Left ventricle myocardium inferior (tissue), 1 donor: Measurements from ENCODE around the gene PTPRM. TPM values are rescaled to one million over a fixed set of nuclear protein-coding genes. Genes with fewer than 3 reads are reported as not detected.

Experiments
- DNase-seq: peaks from one replicate; pipeline ENCODE4 v3.0.0-alpha.2; 2020
- H3K27ac ChIP-seq: fragments of 200-600 bp; replicated peaks from 2 replicates; pipeline ENCODE4 v1.8.0; 2021
- H3K27me3 ChIP-seq: fragments of 200-600 bp; 2 replicates; pipeline ENCODE4 v1.8.0; 2021; ENCODE audit warnings: low read depth
- H3K36me3 ChIP-seq: fragments of 200-600 bp; 2 replicates; pipeline ENCODE4 v1.8.0; 2021
- H3K4me1 ChIP-seq: fragments of 200-600 bp; 2 replicates; pipeline ENCODE4 v1.8.0; 2021
- H3K4me3 ChIP-seq: fragments of 200-600 bp; 2 replicates; pipeline ENCODE4 v1.8.0; 2021; ENCODE audit warnings: mild to moderate bottlenecking, moderate library complexity
- H3K9me3 ChIP-seq: fragments of 200-600 bp; replicated peaks from 2 replicates; pipeline ENCODE4 v1.8.0; 2021
- intact Hi-C: fragments of 100-400 bp; cut with micrococcal nuclease; formaldehyde crosslinking; loops from one replicate; pipeline ENCODE4 v1.11.0; 2022
- total RNA-seq: library from RNA; stranded (reverse); fragmentation: NEBNext Ultra II Directional; extraction: Animal tissue kit (Norgen Biotek cat#: 25700); gene quantifications from one replicate; pipeline ENCODE4 v1.2.1, GENCODE V29; 2021
- TF ChIP-seq, protein P1 (sequence below): fragments of 200-600 bp; IDR thresholded peaks from 2 replicates; pipeline ENCODE4 v1.8.0; 2021; ENCODE audit warnings: antibody characterized with exemption, mild to moderate bottlenecking, borderline replicate concordance
- donor health status: DM: no; HTN: yes; CAD: no; lungs with severe emphysema.

Gene PTPRM
- total RNA-seq, 1 donor from 2014 or later = 132 TPM

DNA sequence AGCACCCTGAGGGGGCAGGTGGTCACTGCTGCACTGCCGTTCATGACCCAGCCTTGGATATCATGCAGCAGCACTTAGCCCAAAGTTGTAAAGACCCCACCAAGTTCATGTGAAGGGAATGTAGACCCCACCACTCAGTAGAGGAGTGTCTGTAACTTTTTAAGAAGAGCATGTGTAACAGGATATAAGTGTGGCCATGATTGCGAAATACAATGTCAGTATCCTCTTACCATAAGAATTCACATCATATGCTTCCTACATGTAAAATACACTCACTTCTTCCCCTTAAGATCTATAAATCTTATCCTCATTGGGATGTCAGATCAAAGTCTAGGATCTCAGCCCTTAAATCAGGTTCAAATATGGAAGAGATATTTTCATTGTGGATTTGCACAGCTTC, 276.9 kb downstream of the PTPRM start:
- no peak overlapping the region for H3K4me3 ChIP-seq

DNA sequence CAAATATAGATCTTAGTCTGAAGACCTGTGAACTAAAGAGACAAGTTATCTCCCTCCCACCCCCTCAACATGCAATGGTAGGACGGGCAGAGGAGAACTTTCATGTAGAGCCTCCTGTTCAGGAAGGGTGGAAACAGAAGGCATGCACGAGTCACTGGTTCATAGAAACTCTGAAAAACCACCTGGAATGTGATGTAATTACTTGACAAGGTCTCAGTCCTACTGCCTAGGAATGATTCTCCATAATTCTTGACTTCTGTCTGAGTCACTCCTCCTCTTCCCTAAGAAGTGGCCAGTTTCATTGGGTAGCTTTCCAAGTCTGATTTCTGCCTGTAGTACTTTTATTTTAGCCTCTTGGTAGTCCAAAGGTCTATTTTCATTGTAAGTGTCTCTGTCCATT, 277.3 kb downstream of the PTPRM start:
- Histone ChIP-seq H3K36me3 (no peaks in the 10 kb centered on the region), H3K4me1 (peaks cover 43% of the 10 kb centered on the region), H3K9me3 (peaks cover 15% of the 10 kb centered on the region), H3K27ac (no peak overlapping the region), H3K27me3 (no peaks in the 10 kb centered on the region), H3K4me3 (no peak overlapping the region)
- TF ChIP-seq, protein P1, sequence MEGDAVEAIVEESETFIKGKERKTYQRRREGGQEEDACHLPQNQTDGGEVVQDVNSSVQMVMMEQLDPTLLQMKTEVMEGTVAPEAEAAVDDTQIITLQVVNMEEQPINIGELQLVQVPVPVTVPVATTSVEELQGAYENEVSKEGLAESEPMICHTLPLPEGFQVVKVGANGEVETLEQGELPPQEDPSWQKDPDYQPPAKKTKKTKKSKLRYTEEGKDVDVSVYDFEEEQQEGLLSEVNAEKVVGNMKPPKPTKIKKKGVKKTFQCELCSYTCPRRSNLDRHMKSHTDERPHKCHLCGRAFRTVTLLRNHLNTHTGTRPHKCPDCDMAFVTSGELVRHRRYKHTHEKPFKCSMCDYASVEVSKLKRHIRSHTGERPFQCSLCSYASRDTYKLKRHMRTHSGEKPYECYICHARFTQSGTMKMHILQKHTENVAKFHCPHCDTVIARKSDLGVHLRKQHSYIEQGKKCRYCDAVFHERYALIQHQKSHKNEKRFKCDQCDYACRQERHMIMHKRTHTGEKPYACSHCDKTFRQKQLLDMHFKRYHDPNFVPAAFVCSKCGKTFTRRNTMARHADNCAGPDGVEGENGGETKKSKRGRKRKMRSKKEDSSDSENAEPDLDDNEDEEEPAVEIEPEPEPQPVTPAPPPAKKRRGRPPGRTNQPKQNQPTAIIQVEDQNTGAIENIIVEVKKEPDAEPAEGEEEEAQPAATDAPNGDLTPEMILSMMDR = no peak
- intact Hi-C loops = no loop called here
- DNase-seq = no peak

More for the DNA sequence above, 276.9 kb downstream of the PTPRM start:
- Histone ChIP-seq H3K9me3 (peaks cover 15% of the 10 kb centered on the region), H3K4me1 (peaks cover 43% of the 10 kb centered on the region), H3K27me3 (no peaks in the 10 kb centered on the region), H3K36me3 (no peaks in the 10 kb centered on the region), H3K27ac (no peak overlapping the region)
- no peak for DNase-seq
- TF ChIP-seq, protein P1 = no peak
- intact Hi-C loops = no loop called here

DNA sequence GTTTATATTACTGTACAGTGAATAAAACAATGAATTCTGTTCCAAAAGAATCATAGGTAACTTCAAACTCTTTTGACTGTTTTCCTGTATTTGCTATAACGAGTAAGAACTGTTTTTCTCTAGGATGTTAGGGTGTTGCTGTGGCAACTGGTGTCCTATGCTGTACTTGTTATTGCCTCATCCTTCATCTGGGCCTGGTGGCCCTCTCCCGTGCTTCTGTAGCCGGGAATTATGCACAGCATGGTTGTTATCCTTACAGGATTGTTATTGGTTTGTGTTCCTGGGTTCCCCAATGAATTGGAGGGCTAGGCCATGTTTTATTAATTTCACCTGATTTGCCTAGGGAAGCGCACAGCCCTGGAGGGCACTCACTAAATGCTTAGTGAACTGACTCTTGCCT, 279.2 kb downstream of the PTPRM start:
- H3K4me1 ChIP-seq = peaks cover 38% of the 10 kb centered on the region
- no peak for DNase-seq
- H3K27ac ChIP-seq = no peak overlapping the region
- intact Hi-C loops = no loop called here
- H3K27me3 ChIP-seq = no peaks in the 10 kb centered on the region
- no peaks in the 10 kb centered on the region for H3K36me3 ChIP-seq
- peaks cover 19% of the 10 kb centered on the region for H3K9me3 ChIP-seq
- TF ChIP-seq, protein P1 = no peak
- no peak overlapping the region for H3K4me3 ChIP-seq

DNA sequence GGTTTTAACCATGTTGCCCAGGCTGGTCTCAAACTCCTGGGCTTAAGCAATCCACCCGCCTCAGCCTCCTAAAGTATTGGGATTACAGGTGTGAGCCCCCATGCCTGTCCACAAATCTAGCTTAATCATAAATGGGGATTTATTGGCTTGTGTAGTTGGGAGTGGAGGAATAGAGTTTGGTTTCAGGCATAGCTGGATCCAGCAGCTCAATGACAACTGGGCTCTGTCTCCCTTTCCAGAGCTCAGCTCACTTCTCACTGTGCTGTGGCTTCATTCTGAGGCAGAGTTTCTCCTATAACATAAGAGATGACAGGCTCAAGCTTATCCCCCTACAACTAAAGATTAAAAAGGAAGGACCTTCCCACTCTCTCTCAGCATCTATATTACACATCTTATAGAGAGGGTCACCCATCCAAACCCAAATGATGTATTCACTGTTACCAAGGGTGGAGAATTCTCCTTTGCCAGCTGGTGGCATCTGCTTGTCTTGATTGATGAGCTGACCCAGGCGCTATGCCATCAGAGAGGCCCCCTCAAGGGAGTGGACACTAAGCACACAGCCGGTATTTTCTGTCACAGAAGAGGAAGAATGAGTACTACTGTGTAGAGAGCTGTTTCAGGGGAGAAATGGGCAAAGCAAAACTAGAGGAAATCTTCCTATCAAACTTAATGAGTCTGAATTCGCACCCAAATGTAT, 280.4 kb downstream of the PTPRM start:
- intact Hi-C loops = no loop called here
- H3K27ac ChIP-seq = no peak overlapping the region
- TF ChIP-seq, protein P1 = no peak
- DNase-seq = no peak
- H3K9me3 ChIP-seq = peaks cover 28% of the 10 kb centered on the region
- H3K4me1 ChIP-seq = peaks cover 38% of the 10 kb centered on the region
- H3K4me3 ChIP-seq = no peak overlapping the region
- no peaks in the 10 kb centered on the region for H3K36me3 ChIP-seq
- no peaks in the 10 kb centered on the region for H3K27me3 ChIP-seq

DNA sequence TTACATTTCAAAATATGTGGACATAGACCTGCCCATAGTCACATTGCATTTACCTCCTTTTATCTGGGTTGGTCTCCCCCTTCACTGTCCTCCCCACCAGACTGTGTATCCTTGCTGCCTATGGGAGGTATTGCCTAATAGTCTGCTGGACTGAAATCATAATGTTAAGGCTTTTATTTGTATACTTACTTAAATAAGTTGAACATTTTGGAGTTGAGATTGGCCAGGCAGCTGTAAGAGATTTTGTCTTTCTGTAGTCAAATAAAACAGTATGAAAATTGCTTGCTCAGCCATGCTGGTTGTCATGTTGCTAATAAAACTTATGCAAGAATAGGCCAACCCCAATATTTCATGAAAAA, 280.9 kb downstream of the PTPRM start:
- intact Hi-C loops = no loop called here
- Histone ChIP-seq H3K36me3 (no peaks in the 10 kb centered on the region), H3K9me3 (peaks cover 28% of the 10 kb centered on the region), H3K27me3 (no peaks in the 10 kb centered on the region), H3K4me3 (no peak overlapping the region), H3K4me1 (peaks cover 43% of the 10 kb centered on the region), H3K27ac (no peak overlapping the region)
- DNase-seq = no peak
- TF ChIP-seq, protein P1 = no peak
